ENCODE results near the gene GNAT2.

GNAT2 gene

GRCh38 chr1:109636201-109636952 is 17.0 kb upstream of the GNAT2 start:
- Histone ChIP-seq H3K27ac (no peak overlapping the region), H3K36me3 (peaks cover 18% of the 10 kb centered on the region), H3K9me3 (no peaks in the 10 kb centered on the region), H3K4me3 (ENCODE audit: low read depth in 1 of 2, low read length in 1 of 2) (no peak overlapping the region), H3K4me1 (ENCODE audit: control insufficient read depth in 1 of 2, insufficient read depth in 1 of 2, low read depth in 1 of 2, low read length in 1 of 2) (peaks cover 6 to 12% of the 10 kb centered on the region in 2 experiments), H3K27me3 (peaks cover 6% of the 10 kb centered on the region)
- TF ChIP-seq, protein P1, sequence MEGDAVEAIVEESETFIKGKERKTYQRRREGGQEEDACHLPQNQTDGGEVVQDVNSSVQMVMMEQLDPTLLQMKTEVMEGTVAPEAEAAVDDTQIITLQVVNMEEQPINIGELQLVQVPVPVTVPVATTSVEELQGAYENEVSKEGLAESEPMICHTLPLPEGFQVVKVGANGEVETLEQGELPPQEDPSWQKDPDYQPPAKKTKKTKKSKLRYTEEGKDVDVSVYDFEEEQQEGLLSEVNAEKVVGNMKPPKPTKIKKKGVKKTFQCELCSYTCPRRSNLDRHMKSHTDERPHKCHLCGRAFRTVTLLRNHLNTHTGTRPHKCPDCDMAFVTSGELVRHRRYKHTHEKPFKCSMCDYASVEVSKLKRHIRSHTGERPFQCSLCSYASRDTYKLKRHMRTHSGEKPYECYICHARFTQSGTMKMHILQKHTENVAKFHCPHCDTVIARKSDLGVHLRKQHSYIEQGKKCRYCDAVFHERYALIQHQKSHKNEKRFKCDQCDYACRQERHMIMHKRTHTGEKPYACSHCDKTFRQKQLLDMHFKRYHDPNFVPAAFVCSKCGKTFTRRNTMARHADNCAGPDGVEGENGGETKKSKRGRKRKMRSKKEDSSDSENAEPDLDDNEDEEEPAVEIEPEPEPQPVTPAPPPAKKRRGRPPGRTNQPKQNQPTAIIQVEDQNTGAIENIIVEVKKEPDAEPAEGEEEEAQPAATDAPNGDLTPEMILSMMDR (IDR thresholded peaks at IDR 0.05), result no peak

DNA sequence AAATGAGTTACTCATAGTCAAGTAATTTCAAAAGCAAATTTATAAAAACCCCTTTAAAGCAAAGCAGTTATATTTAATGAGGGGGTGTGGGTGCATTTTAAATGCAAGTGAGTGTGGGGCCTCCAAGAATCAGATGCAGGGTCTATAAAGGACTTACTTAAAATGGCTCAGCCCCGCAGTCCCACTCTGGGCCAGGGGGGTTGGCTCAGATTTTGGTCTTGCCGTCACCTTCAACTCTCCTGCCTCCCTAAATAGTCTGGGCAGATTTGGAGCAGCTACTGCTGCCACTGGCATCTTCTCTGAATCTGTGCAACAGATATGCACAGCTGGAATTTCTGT is 16.4 kb upstream of the GNAT2 start:
- H3K4me1 ChIP-seq (ENCODE audit: control insufficient read depth in 1 of 2, insufficient read depth in 1 of 2, low read depth in 1 of 2, low read length in 1 of 2), result peaks cover 6 to 12% of the 10 kb centered on the region in 2 experiments
- TF ChIP-seq, protein P1 (IDR thresholded peaks at IDR 0.05), result no peak
- H3K27me3 ChIP-seq, result peaks cover 6% of the 10 kb centered on the region

GRCh38 chr1:109634771-109635750 is 15.6 kb upstream of the GNAT2 start:
- no peak overlapping the region for H3K4me3 ChIP-seq (ENCODE audit: low read depth in 1 of 2, low read length in 1 of 2)
- peaks cover 31% of the 10 kb centered on the region for H3K36me3 ChIP-seq
- no peaks in the 10 kb centered on the region for H3K9me3 ChIP-seq
- TF ChIP-seq, protein P1 (IDR thresholded peaks at IDR 0.05), result no peak
- H3K27ac ChIP-seq, result peak overlapping the region; percentile 44
- peaks cover 6% of the 10 kb centered on the region for H3K27me3 ChIP-seq
- H3K4me1 ChIP-seq (ENCODE audit: control insufficient read depth in 1 of 2, insufficient read depth in 1 of 2, low read depth in 1 of 2, low read length in 1 of 2), result peaks cover under 1 to 7% of the 10 kb centered on the region in 2 experiments

More for the DNA sequence above, 16.4 kb upstream of the GNAT2 start:
- Histone ChIP-seq H3K36me3 (peaks cover 23% of the 10 kb centered on the region), H3K27ac (no peak overlapping the region), H3K9me3 (no peaks in the 10 kb centered on the region), H3K4me3 (ENCODE audit: low read depth in 1 of 2, low read length in 1 of 2) (no peak overlapping the region)

DNA sequence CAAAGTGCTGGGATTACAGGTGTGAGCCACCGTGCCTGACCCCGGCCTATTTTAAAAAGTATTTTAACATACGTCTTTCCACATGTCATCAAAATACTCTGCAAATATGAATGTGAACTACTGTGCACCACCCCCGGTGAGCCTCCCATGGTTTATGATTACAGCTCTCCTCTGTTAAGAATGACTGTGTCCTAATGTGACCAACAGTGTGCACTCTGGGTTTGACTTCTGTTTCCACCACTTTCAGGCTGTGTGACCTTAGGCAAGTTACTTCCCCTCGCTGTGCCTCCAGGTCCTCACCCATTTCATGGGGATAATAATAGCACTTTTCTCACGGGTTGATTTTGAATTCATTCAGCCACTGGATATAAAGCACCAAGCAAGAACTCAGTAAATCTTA is 14.9 kb upstream of the GNAT2 start:
- TF ChIP-seq, protein P1 (IDR thresholded peaks at IDR 0.05), result no peak
- Histone ChIP-seq H3K4me3 (ENCODE audit: low read depth in 1 of 2, low read length in 1 of 2) (no peak overlapping the region), H3K4me1 (ENCODE audit: control insufficient read depth in 1 of 2, insufficient read depth in 1 of 2, low read depth in 1 of 2, low read length in 1 of 2) (peaks cover 0 to 4% of the 10 kb centered on the region in 2 experiments), H3K27ac (peak overlapping the region; percentile 44), H3K36me3 (peaks cover 38% of the 10 kb centered on the region), H3K27me3 (peaks cover 6% of the 10 kb centered on the region), H3K9me3 (no peaks in the 10 kb centered on the region)

GRCh38 chr1:109632671-109633346 is 13.4 kb upstream of the GNAT2 start:
- Histone ChIP-seq H3K36me3 (peaks cover 53% of the 10 kb centered on the region), H3K27me3 (peaks cover 6% of the 10 kb centered on the region), H3K4me1 (ENCODE audit: control insufficient read depth in 1 of 2, insufficient read depth in 1 of 2, low read depth in 1 of 2, low read length in 1 of 2) (peaks cover 0 to 4% of the 10 kb centered on the region in 2 experiments), H3K4me3 (ENCODE audit: low read depth in 1 of 2, low read length in 1 of 2) (no peak overlapping the region), H3K27ac (peak overlapping the region; percentile 49), H3K9me3 (no peaks in the 10 kb centered on the region)
- TF ChIP-seq, protein P1 (IDR thresholded peaks at IDR 0.05), result no peak
